ENCODE data around the gene CDHR1. TPM values are rescaled to one million over a fixed set of nuclear protein-coding genes. Genes with fewer than 3 reads are reported as not detected.

CDHR1 gene
- total RNA-seq, 1 experiment from 2014 or later, result 6.6 TPM

DNA sequence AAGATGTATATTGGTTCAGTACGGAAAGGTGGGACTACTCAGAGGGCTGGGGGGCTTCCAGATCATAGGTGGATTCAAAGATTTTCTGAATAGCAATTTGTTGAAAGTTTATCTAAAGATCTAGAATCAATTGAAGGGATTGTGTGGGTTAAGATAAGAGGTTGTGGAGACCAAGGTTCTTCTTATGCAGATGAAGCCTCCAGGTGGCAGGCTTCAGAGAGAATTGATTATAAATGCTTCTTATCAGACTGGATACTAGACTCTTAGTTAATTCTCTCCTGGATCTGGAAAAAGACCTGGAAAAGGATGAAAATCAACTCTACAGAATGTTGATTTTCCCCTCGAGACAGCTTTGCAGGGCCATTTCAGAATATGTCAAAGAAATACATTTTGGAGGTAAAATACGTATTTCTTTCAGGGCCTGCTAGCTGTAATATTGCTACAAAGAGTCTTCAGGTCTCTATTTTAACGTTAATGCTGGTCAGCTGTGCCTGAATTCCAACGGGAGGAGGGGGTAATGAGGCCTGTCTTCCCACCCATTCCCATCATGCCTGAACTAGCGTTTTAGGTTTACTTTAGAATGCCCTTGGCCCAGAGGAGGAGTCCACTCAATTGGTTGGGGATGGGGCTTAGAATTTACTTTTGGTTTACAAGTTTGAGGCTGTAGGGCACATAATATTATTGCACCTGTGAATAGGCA, 33.5 kb upstream of the CDHR1 start:
- no CpG with 5 or more reads among the region's 6 CpGs for WGBS (ENCODE audit: extremely low coverage, insufficient read length, low lambda C conversion rate)

More for the DNA sequence above, 33.5 kb upstream of the CDHR1 start:
- Histone ChIP-seq H3K23me2 (ENCODE audit: insufficient read length, low read depth, low read length, poor library complexity, severe bottlenecking) (no peaks in the 10 kb centered on the region), H3K9me3 (ENCODE audit: control insufficient read depth, low read depth, low read length) (no peaks in the 10 kb centered on the region), H3K79me2 (ENCODE audit: insufficient read depth, low read length) (no peaks in the 10 kb centered on the region), H3K27me3 (ENCODE audit: insufficient read depth, low read length) (no peaks in the 10 kb centered on the region), H2BK20ac (ENCODE audit: low read depth, low read length, poor library complexity, severe bottlenecking) (no peak overlapping the region), H3T11ph (ENCODE audit: low read length) (no peak overlapping the region), H4K8ac (replicated peaks; ENCODE audit: insufficient read length, low read depth, low read length) (no peak overlapping the region), H3K4me1 (ENCODE audit: insufficient read depth, low read length) (peaks cover 26% of the 10 kb centered on the region), H3K14ac (ENCODE audit: insufficient read depth, low read length) (no peak overlapping the region), H2BK15ac (ENCODE audit: low read depth, low read length) (no peak overlapping the region), H3K9ac (ENCODE audit: extremely low read depth, insufficient read length, low read length) (no peak overlapping the region), H2BK120ac (ENCODE audit: low read depth, low read length, poor library complexity, severe bottlenecking) (no peak overlapping the region), H2BK5ac (ENCODE audit: insufficient read length, low read length) (no peak overlapping the region), H3K18ac (ENCODE audit: insufficient read length, low read depth, low read length) (no peak overlapping the region), H4K5ac (ENCODE audit: insufficient read length, low read depth, low read length) (no peak overlapping the region), H4K20me1 (ENCODE audit: control insufficient read depth, insufficient read depth, insufficient read length) (no peaks in the 10 kb centered on the region), H2AK5ac (ENCODE audit: insufficient read length, low read length) (no peak overlapping the region), H2BK12ac (ENCODE audit: insufficient read length, low read depth, low read length) (no peak overlapping the region), H3K79me1 (ENCODE audit: insufficient read depth, low read depth, low read length, poor library complexity, severe bottlenecking) (no peaks in the 10 kb centered on the region), H4K91ac (ENCODE audit: insufficient read length, low read depth, low read length) (no peak overlapping the region), H3K23ac (ENCODE audit: insufficient read length, low read depth, low read length) (no peak overlapping the region), H2AFZ (ENCODE audit: low read length) (no peak overlapping the region), H3K4ac (ENCODE audit: low read depth, low read length) (no peak overlapping the region), H3K56ac (ENCODE audit: insufficient read length, low read depth, low read length) (no peak overlapping the region), H3K4me2 (ENCODE audit: insufficient read depth, insufficient read length, low read length) (no peak overlapping the region), H3K27ac (ENCODE audit: insufficient read length, low read depth, low read length) (no peak overlapping the region)
- Mint-ChIP-seq H3K36me3 (ENCODE audit: insufficient read depth in 1 of 3, low read depth in 3 of 3) (no peaks in the 10 kb centered on the region), H3K27me3 (ENCODE audit: low read depth) (no peaks in the 10 kb centered on the region; the same call in 1 of the 2 replicates), H3K9me3 (no peaks in the 10 kb centered on the region), H3K27ac (peak overlapping the region in 2 of 3 experiments; percentile 27 to 68; a peak in 4 of 7 replicates), H3K4me1 (peaks cover 71 to 77% of the 10 kb centered on the region in 2 experiments), H3K4me3 (peak overlapping the region in 1 of 2 experiments; percentile 12; a peak in 1 of 5 replicates)
- TF ChIP-seq CTCF (conservative IDR thresholded peaks at IDR 0.05), result peak; percentile 17; the same call in 1 of the 3 replicates
- DNase-seq, result no peak

All from H9 (cell line).